Spleen (tissue), 7 donors: Measurements from ENCODE around the gene AVPI1.
A peak's percentile ranks its signal among the peaks of the same experiment; 100 is the strongest.

Source experiments
- CTCF ChIP-seq, 11 experiments: fragments of 200-600 bp in 7 of 11; fragments of 450-650 bp in 4 of 11; sonication (generic) in 4 of 11; IDR thresholded peaks in 8 of 11; conservative IDR thresholded peaks in 3 of 11; 1 replicate in 7 of 11; 2 replicates in 4 of 11; pipeline versions ENCODE4 v1.4.0 to v1.8.0; 2016 to 2021; ENCODE audit warnings: antibody characterized with exemption in 11 of 11, inconsistent platforms in 4 of 11, mild to moderate bottlenecking in 1 of 11
- POLR2A ChIP-seq, 3 donors: fragments of 450-650 bp; IDR thresholded peaks; one replicate each; pipeline ENCODE4 v1.5.1; 2017; ENCODE audit warnings: antibody characterized with exemption in 3 of 3, mild to moderate bottlenecking in 1 of 3
- POLR2AphosphoS5 ChIP-seq, 3 donors: sonication (generic); formaldehyde crosslinking; IDR thresholded peaks; one replicate each; pipeline ENCODE4 v1.5.1; 2017; ENCODE audit warnings: antibody characterized with exemption in 3 of 3
- donor health status: DM: no; HTN: no; CAD: no; lungs with moderate emphysema.
- donor health status: DM: no; HTN: no; CAD: no.
- donor health status: DM: no; HTN: no; CAD: no.

DNA sequence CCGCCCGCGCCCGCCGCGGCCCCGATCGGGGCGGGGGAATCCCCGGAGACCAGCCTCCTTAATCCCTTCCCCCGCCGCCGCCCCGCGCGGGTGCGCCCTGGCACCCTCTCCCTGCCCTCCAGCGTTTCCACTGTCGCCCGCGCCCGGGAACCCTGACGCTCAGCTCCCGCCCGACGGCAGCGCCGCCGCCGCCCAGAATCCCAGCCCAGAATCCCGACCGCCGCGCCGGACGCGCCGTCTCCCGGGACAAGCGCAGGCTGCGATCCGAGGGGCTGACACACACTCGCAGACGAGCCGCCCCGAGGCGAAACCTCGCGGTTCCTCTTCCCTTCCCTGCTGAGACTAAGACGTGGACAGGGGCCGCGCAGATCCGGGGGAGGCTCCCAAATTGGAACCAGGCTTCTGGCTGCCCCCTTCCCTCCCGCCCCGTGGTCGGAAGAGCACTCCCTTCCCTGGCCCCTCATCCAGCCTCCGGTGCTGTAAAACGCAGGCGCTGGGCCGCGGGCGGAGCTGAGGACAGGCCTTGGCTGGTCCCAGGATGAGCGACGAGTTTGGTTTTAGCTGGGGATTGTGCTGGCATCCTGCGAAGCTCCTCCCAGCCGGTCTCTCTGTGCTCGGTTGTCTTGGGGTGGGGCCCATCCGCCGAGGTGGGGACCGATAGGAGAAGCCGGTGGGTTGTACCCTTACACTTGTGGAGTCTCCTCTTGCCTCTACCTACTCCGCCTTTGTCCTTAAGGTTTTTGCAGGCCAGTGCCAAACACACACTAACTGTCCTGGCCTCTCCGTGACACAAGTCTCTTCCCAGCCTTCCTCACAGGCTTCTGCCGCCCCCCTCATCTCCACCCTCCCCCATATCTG, 27.6 kb upstream of the AVPI1 start:
- TF ChIP-seq CTCF (IDR thresholded peaks at IDR 0.05 in 8 of 11, conservative IDR thresholded peaks at IDR 0.05 in 3 of 11) = no peak
- TF ChIP-seq POLR2A (IDR thresholded peaks at IDR 0.05) = no peak
- TF ChIP-seq POLR2AphosphoS5 (IDR thresholded peaks at IDR 0.05) = peak; percentile 39 to 75 (median 70)
